HG03039 (cell line): ENCODE measurements around the gene QSOX1.

Source experiments
- ATAC-seq: cut with Tn5 transposase; IDR thresholded peaks from one replicate; pipeline ENCODE4 v1.9.1; 2021; ENCODE audit warnings: mild to moderate bottlenecking, moderate library complexity; ENCODE audit not compliant: unreplicated experiment

Gene QSOX1

DNA sequence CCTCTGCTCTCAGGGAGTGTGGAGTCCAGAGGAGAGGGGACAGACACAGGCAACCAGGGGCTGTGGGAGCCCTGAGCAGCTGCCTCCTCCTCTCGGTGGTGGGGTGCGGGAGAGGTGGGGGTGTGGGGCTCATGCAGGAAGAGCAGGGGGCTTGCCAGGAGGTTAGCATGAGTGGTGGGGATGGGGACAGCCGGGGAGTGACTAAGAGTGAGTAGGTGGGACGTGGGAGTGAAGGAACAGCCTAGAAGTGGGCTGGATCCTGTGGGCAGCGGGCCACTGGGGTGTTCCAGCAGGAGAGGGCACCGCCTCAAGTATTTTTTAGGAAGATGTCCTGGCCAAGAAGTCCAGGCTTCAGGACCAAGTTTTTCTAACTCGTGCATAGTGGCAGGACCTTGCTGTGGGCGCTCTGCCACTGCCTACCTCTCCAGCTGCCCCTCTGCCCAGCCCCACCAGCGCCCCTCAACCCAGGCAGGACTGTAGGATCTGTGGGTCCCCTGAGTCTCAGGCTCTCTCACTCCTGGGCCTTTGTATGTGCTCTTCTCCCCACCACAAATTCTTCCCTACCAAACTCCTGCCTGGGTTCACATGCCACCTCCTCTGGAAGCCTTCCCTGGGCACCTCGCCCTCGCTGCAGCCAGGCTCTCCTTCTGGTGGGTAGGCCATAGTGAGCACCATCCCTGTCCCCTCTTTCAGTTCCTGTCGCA, 56.6 kb downstream of the QSOX1 start:
- no peak for ATAC-seq

DNA sequence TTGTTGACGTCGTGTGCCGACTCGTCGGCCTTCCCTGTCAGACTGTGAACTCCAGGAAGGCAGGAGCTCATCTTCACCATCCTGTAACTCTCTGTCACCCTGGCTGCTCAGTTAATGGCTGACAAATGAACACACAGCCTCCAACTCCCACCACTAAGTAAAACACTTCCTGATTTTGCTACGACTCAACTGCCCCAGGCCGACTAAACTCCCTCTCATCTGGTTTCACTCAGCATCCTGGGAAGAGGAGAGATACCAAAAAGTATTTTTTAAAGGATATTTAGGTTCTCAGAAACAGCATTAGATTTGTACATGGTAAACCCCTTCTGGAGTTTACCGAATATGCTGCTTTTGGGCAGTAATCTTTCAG, 57.2 kb downstream of the QSOX1 start:
- no peak for ATAC-seq

DNA sequence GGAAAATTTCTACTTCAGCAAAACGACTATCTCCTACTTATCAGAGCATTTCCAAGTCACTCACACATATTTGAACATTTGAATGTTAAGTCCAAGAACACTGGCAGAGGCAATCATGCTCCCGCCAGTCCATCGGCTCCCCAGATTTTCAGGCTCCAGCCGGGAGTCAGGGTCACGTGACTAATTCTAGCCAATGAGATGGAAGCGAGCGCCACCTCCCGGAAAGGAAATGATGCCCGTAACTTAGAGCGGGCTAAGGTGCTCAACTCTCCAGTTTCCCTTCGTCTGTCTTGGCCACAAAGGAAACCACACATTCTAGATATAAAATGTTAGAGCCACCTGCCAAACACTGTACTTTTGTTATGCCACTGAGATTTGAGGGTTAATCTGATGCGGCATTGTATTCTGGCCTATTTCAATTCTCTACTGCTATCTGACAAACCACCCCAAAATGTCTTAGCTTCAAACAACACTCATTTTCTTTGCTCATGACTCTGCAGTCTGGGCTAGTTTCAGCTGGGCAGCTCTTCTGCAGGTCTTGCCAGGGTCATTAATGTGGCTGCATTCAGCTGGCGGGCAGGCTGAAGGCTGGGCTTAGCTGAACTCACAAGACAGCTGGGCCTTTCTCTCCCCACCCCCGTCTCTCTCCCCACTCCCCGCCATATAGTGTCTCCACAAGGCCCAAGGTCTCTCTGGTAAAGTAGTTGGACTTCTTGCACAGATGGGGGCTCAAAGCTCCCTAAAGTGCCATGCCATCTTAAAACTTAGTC, 58.9 kb downstream of the QSOX1 start:
- no peak for ATAC-seq

DNA sequence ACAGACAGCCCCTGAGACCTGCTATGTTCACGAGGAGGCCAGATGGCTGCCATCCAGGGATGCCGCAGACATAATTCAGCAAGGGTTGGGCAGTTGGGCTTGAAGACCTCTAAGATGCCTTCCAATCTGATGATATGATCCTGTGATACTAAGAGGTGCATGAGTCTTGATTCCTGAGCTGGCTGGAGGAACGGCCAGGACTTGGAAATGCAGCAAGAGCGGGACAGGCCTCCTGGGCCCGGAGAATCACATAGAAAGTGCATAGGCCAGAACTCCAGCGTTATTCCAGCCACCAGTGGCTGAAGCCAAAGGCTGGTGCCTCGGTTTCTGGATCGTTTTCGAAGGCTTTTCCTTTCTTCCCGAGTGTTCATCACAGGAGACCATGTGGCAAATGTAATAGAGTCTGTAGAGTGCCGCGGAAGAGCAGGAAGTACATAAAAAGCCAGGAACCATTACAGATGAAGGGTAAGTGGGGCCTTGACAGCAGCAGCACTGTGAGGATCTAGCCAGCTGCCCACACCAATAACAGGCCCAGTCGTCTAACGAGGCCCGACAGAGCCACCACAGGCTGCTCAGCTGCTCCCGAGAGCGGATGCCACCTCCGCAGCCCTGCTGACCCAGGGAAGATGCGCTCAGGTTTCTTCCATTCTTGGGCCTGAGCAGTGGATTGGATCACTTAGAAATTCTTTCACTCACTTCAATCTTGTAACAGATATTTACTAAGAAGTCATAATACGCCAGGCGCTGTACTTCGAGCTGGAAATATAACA, 61.4 kb downstream of the QSOX1 start:
- ATAC-seq = no peak

DNA sequence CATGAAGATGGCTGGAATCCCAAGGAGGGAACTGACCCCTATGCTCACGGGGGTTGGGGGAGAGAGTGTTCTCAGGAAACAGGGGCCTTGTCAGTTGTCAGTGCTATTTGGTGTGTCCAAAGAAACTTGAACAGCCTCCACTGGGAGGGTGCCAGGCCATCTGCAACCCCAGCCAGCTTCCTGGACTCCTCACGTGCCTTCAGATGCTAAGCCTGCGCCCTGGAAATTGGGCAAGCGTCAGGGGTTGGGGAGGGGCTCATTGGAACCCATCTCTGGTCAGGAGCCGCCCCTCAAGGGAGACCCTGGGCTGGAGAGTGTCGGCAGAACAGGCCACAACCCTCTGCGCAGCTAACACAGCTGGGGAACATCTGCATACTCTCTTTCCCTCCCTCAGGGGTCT, 62.3 kb downstream of the QSOX1 start:
- ATAC-seq = no peak

DNA sequence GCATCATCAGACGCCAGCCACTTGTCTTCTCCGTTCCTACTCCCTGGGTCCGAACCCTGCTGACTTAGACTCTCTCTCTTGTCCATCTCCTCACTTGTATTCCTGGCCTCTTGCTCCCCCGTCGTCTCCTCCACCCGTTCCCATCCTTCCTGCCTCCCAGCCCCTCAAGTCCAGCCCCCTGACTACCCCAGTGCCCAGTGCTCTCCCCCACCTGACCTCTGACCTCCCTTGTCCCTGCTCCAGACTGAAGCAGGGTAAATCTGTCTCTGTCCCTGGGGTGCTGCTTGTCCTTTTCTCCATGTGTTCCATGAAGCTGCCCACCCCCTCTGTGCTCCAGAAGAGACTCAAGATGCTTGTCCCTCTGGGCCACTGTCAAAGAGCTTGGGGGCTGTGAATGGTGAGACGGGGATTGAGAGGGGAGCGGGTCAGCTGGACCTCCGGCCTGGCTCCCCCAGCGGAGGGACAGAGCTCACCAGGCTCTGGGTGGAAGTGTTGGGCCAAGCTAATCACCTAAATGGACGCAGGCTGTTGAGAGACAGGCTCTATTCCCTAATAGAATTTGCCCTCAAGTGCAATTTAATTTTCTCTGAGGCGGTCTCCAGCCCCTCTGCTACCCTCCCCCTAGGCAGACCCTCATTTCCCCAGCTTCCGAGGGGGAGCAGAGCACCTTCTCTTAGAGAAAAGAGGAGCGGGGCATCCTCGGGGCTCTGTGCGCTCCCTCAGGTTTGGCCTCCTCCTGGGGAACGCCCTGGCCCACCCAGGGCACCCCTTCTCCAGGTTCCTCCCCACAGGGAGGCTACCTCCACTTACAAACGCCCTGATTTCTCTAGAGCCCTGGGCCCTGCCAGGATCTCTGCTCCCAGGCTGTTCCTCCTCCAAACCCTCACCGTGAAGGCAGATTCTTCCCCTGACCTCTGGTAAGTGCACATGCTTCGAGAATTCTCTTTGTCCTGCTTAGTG, 64.4 kb downstream of the QSOX1 start:
- ATAC-seq = no peak

DNA sequence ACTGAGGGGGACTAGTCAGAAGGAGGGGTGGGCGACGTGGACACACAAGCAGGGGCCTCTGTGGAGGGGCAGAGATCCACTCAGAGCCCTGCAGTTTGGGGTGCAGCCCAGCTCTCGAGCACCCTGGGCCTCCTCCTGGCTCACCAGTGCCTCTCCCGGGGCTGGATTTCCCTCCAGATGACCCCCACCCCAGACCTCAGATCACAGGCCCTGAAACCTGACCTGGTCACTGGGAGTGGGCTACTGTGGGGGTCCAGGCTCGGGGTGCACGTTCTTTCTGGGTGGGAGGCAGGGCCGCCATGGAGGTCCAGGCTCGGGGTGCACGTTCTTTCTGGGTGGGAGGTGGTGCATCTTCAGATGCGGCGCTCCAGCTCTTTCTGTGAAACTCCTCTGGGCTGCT, 65.1 kb downstream of the QSOX1 start:
- no peak for ATAC-seq

DNA sequence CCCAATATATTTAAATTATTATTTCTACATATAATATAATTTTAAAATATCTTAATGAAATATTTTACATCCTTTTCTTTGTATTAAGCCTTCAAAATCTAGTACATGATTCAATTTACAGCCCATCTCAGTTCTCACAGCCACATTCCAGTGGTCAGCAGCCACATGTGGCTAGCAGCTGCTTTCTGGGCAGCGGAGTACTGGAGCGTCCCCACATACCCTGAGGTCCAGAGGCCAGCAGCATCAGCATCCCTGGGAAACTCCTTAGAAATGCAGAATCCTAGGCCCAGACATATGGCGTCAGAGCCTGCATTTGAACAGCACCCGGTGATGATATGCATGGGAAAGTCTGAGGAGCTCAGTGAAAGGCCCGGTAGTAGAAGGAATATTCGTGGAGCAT, 66.8 kb downstream of the QSOX1 start:
- no peak for ATAC-seq

DNA sequence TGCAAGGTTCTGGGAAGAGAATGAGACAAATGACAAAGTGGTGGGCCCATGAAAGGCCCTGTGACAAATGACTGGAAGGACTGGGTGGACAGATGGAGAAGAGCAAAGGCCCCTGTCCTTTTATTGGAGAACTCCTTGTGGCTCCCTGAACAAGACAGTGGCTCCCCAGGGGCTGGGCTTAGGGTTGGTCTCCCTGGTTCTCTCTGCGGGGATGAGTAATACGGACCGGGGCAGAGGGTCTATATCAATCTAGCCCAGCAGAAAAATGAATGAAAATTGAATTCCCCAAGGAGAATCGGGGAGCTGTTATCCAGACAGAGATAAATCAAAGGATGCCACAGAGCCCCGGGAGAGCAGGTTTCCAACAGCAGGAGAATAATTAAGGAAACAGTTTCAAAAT, 70.2 kb downstream of the QSOX1 start:
- ATAC-seq = no peak

DNA sequence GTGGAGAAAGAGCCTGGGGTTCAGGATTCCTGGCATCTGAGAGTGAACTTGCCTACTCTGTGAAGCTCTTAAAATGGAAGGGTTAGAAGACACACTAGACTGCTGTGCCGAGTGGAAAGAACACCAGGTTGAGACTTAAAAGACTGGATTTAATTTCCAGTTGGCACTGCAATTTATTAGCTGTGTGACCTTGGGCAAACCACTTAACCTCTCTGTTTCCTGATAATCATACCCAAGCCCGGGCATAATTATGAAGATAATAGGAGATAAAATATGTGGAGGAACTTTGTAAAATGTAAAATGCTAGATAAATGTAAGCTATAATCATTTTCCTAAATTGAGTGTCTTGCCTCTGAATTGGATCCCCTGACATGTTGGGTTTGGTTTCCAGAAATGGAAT, 70.7 kb downstream of the QSOX1 start:
- no peak for ATAC-seq

DNA sequence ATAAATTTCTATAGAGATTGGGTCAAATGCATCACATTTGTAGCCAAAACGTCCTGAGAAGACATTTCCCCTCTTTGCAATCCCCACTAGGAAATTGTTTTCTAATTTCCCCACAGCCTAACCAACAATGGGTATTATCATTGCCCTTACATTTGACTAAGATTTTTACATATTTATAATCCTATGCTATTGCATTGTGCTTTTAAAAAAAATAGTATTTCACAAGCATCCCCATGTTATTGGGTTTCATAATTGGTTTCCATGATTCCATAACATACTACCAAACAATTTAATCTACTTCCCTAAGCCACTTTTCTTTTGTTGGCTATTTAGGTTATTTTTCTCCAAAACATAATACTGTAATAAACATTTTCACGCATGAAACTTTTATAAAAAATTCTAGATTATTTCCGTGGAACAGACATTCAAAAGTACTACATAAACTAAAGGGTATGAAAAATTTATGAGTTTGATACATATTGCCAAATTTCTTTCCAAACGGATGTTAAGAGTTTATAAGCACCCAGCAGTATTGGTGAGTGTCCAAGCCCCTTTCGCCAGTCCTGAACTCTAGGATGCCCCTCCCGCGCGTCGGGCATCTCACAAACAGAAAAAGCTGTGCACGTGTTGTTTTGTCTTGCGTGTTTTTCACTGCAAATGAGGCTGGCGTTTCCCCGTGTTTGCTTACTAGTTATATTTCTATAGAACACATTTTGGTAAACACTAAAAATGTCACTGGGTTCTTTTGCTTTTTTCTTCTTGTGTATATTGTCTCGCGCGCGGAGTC, 73.4 kb downstream of the QSOX1 start:
- ATAC-seq = no peak

DNA sequence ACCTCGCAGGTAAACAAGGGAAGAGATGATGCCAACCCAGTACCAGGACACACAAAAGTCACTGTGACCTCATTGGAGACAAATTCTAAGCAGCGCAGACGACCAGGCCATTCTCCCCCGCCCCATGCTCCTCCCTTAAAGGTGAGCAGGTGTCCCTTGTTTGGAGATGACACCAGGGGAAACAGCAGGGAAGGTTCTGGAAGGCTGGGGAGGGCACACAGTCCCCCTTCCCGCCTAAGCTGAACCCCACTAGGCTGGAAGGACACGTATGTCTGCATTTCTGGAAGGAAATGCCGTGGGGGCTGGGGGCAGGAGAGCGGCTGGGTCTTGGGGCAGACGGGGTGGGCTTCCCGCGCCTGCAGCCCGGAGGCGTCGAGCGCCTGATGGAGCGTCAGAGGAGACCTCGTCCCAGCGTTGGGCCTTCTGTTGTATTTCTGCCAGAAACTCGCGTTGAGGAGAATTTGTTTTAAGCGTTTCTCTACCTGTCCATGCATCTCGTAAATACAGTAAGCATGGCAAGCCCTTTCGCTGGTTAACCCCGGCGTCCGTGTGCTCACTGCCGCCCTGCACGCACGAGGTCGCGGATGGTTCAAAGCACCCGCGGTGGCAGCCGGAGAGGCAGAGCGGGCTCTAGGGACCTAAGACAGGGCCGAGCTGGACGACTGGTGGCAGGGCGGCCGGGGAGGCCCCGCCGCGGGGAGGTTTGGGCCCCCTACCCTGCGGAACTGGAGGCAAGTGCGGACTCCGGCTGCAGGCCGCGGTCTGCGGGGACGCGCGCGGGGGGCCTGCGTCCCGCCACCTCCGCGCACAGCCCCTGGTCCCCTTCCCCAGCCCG, 74.2 kb downstream of the QSOX1 start:
- ATAC-seq = peak; percentile 12

DNA sequence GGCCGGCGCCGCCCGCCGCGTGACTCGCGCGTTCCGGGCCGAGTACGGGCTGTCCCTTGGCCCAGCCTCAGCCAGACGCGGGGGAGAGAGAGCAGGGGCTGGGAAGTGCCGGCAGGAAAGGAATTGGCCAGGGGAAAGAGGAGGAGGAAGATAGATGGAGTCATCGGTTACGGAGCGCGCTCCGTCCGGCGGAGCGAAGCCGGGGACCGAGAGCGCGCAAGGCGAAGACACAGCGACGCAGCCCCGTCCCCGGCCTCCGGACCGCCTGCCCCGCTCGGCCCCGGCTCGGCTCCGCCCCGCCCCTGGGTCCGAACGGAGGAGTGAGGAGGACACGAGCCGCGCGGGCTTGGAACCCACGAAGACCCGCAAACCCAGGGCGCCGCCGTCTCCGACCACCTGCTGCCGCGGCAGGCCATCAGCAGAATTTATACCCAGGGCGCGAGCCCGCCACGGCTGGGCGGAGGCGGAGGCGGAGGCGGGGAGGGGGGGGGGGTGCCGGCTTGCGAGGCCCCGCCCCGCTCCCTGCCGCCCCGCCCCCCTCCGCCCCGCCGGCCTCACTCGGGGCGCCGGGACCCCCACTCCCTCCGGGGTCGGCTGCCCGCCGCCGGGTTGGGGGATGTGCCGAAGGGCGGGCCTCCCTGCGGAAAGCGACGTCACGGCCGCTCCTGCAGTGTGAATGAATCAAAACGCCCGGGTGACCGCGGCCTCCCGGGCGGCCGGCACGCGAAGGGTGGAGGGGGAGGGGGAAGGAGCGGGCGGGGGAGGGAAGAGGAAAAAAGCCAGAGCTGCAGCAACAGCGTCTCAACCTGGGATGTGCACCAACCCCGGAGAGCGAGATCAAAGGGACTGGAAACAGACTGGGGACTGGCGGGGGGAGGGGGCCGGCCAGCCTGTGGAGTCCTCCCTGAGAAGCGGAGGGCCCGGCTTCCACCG, 75.1 kb downstream of the QSOX1 start, which contains the start of gene LHX4:
TSS of gene LHX4 (plus strand) at position 782 of the 933 bp plus-strand sequence. CDS start 266 bp downstream, outside the sequence.
- peak; percentile 42 for ATAC-seq

DNA sequence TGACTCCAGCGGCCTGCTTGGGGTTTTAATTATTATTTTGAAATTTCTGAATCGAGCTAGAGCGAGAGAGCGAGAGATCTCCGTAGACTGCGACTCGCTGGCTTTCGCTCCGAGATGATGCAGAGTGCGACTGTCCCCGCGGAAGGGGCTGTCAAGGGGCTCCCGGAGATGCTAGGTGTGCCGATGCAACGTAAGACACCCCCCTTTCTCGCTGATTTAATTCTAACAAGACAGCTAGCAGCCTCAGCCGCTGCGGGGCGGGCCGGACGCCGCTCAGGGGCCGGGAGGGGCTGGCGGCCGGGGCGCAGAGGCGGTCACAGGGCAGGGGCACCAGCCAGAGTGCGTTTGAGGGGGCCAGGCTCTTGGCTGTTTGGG, 75.7 kb downstream of the QSOX1 start:
- no peak for ATAC-seq

DNA sequence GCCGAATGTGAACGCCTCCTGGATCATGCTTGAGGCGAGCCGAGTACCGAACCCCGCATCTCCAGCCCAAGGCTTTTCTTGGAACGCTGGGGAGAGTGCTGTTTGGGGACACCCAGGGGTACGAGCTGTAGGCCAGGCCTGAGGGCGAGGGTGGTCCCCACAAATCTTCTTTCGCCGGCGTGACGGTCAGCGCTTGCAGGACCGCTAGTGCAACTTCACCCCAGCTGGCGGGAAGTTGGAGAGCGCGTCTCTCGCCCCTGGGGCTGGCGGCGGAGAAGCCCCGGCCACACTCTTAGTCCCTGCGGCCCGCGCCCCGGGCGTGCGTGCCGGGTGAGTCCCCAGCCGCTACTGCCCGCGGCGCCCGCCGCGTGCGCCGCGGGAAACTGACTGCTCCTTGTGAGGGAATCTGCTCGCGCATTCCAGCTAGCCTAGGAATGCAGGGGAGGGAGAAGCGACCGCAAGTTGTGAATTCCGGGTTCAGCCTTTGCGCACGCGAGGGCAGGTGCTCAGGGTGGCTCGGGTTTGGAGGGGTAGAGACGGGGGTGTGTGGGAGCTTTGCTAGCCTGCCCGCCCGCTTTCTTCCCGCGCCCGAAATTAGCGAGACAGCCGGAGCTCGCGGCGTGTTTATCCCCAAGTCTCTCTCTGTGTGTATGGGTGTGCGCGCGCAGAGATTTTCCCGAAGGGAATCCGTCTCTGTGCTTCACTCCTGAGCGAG, 76.3 kb downstream of the QSOX1 start:
- ATAC-seq = no peak

DNA sequence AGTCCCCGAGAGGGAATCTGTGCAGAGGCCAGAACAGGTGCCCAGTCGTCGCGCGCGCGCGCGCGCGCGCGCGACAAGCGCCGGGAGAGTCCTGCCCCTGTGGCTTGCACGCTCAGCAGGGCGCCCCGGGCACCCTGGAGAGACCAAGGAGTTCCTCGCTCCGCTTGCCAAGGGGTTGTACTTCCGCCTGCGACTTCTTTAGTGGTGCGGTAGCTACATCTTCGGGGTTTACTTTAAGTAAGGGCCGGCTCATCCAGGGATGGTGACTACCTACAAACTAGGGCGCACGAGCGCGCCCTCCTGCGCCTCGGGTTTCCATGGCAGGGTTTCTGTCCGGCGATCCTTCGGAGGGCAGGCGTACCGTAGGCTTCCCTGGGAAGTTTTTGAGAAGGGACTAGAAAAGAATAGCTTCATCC, 76.8 kb downstream of the QSOX1 start:
- ATAC-seq = no peak

DNA sequence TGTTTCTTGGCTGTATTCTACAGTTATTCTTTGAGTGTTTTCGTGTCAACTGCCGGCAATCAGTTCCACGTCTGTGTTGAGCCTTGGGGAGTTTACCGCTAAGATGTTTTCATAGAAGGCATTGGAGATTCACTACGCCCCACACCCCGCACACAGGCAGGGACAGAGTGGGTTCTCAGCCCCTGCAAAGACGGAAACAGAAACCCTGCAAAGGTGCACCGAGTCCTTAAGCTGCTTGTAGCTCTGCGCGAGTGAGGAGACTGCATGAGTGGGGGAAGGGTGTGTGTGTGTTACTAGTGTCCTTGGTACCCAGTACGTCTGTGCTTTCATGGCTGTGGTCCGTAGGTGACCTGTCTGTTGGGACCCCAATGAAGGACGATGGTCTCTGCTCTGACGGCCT, 77.3 kb downstream of the QSOX1 start:
- ATAC-seq = no peak
